ENCODE results near the gene ZNF892. TPM values are rescaled to one million over a fixed set of nuclear protein-coding genes. Genes with fewer than 3 reads are reported as not detected.

Gene ZNF892
- total and polyA plus RNA-seq, 4 donors, result 0.17 to 2.2 (median 1.3) TPM; not detected in 1

DNA sequence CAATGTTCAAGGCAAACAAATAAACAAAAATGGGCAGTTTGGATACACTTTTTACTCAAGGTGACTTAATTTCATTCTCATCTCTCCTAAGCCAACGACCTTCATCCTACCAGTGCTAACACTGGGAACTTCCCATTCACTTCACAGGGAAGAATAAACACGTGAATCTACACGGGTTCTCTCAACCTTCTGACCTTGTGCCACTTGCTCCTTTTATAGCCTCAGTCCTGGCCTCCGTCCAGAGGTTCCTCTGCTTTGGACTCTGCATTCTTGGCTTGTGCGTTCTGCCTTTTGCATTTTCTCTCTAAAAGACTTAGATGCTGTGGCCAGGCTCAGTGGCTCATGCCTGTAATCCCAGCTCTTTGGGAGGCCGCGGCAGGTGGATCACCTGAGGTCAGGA, 27.9 kb upstream of the ZNF892 start:
- H3K4me3 ChIP-seq (ENCODE audit: low read depth in 1 of 3, low read length in 3 of 3), result no peak overlapping the region
- TF ChIP-seq YY1 (IDR thresholded peaks at IDR 0.05), result no peak
- TF ChIP-seq FOXA1 (IDR thresholded peaks at IDR 0.05), result no peak
- TF ChIP-seq RXRA (IDR thresholded peaks at IDR 0.05), result no peak
- no peak for TF ChIP-seq FOXA2 (IDR thresholded peaks at IDR 0.05)
- TF ChIP-seq, protein P1, sequence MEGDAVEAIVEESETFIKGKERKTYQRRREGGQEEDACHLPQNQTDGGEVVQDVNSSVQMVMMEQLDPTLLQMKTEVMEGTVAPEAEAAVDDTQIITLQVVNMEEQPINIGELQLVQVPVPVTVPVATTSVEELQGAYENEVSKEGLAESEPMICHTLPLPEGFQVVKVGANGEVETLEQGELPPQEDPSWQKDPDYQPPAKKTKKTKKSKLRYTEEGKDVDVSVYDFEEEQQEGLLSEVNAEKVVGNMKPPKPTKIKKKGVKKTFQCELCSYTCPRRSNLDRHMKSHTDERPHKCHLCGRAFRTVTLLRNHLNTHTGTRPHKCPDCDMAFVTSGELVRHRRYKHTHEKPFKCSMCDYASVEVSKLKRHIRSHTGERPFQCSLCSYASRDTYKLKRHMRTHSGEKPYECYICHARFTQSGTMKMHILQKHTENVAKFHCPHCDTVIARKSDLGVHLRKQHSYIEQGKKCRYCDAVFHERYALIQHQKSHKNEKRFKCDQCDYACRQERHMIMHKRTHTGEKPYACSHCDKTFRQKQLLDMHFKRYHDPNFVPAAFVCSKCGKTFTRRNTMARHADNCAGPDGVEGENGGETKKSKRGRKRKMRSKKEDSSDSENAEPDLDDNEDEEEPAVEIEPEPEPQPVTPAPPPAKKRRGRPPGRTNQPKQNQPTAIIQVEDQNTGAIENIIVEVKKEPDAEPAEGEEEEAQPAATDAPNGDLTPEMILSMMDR (IDR thresholded peaks at IDR 0.05; ENCODE audit: low read depth, low read length, missing input control), result no peak
- TF ChIP-seq GABPA (IDR thresholded peaks at IDR 0.05 in 1 of 2, conservative IDR thresholded peaks at IDR 0.05 in 1 of 2), result no peak
- TF ChIP-seq EGR1 (IDR thresholded peaks at IDR 0.05; ENCODE audit: low read depth in 2 of 2), result no peak
- no peak for TF ChIP-seq JUND (IDR thresholded peaks at IDR 0.05)
- TF ChIP-seq HNF4G (IDR thresholded peaks at IDR 0.05), result no peak
- TF ChIP-seq RAD21 (IDR thresholded peaks at IDR 0.05), result no peak
- TF ChIP-seq, protein P2, sequence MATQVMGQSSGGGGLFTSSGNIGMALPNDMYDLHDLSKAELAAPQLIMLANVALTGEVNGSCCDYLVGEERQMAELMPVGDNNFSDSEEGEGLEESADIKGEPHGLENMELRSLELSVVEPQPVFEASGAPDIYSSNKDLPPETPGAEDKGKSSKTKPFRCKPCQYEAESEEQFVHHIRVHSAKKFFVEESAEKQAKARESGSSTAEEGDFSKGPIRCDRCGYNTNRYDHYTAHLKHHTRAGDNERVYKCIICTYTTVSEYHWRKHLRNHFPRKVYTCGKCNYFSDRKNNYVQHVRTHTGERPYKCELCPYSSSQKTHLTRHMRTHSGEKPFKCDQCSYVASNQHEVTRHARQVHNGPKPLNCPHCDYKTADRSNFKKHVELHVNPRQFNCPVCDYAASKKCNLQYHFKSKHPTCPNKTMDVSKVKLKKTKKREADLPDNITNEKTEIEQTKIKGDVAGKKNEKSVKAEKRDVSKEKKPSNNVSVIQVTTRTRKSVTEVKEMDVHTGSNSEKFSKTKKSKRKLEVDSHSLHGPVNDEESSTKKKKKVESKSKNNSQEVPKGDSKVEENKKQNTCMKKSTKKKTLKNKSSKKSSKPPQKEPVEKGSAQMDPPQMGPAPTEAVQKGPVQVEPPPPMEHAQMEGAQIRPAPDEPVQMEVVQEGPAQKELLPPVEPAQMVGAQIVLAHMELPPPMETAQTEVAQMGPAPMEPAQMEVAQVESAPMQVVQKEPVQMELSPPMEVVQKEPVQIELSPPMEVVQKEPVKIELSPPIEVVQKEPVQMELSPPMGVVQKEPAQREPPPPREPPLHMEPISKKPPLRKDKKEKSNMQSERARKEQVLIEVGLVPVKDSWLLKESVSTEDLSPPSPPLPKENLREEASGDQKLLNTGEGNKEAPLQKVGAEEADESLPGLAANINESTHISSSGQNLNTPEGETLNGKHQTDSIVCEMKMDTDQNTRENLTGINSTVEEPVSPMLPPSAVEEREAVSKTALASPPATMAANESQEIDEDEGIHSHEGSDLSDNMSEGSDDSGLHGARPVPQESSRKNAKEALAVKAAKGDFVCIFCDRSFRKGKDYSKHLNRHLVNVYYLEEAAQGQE (IDR thresholded peaks at IDR 0.05), result no peak
- TF ChIP-seq, protein P3, sequence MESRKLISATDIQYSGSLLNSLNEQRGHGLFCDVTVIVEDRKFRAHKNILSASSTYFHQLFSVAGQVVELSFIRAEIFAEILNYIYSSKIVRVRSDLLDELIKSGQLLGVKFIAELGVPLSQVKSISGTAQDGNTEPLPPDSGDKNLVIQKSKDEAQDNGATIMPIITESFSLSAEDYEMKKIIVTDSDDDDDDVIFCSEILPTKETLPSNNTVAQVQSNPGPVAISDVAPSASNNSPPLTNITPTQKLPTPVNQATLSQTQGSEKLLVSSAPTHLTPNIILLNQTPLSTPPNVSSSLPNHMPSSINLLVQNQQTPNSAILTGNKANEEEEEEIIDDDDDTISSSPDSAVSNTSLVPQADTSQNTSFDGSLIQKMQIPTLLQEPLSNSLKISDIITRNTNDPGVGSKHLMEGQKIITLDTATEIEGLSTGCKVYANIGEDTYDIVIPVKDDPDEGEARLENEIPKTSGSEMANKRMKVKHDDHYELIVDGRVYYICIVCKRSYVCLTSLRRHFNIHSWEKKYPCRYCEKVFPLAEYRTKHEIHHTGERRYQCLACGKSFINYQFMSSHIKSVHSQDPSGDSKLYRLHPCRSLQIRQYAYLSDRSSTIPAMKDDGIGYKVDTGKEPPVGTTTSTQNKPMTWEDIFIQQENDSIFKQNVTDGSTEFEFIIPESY (IDR thresholded peaks at IDR 0.05), result no peak
- no peak for TF ChIP-seq HNF4A (conservative IDR thresholded peaks at IDR 0.05)
- TF ChIP-seq SP1 (IDR thresholded peaks at IDR 0.05), result no peak
- TF ChIP-seq TAF1 (conservative IDR thresholded peaks at IDR 0.05), result no peak
- TF ChIP-seq, protein P4, sequence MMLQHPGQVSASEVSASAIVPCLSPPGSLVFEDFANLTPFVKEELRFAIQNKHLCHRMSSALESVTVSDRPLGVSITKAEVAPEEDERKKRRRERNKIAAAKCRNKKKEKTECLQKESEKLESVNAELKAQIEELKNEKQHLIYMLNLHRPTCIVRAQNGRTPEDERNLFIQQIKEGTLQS (IDR thresholded peaks at IDR 0.05), result no peak
- TF ChIP-seq, protein P5, sequence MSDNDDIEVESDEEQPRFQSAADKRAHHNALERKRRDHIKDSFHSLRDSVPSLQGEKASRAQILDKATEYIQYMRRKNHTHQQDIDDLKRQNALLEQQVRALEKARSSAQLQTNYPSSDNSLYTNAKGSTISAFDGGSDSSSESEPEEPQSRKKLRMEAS (IDR thresholded peaks at IDR 0.05), result no peak
- TF ChIP-seq NR2F2 (IDR thresholded peaks at IDR 0.05), result no peak
- H3K4me1 ChIP-seq (ENCODE audit: control insufficient read depth in 4 of 4, insufficient read depth in 4 of 4, low read length in 3 of 4), result no peaks in the 10 kb centered on the region
- no peak overlapping the region for H3K9ac ChIP-seq (ENCODE audit: low read depth in 1 of 2, low read length in 2 of 2)
- WGBS, result 63% methylated on average over 7 of the region's 7 CpGs
- no peak overlapping the region for H3K27ac ChIP-seq (ENCODE audit: low read depth in 1 of 2, low read length in 2 of 2)
- H3K9me3 ChIP-seq (ENCODE audit: control insufficient read depth in 4 of 4, low read length in 3 of 4), result peaks cover 9 to 23% (median 19%) of the 10 kb centered on the region in 4 donors
- DNase-seq (ENCODE audit: low spot score), result no peak
- H3K36me3 ChIP-seq (ENCODE audit: control insufficient read depth in 4 of 4, insufficient read depth in 3 of 4, low read depth in 1 of 4, low read length in 3 of 4), result peaks cover 8 to 58% (median 33%) of the 10 kb centered on the region in 4 donors
- H3K27me3 ChIP-seq (ENCODE audit: control insufficient read depth in 4 of 4, insufficient read depth in 4 of 4, low read length in 3 of 4), result no peaks in the 10 kb centered on the region

Data from liver (tissue), 9 donors.